ENCODE data around the gene RNF5.

- no peak for TF ChIP-seq EZH2 (IDR thresholded peaks at IDR 0.05; ENCODE audit: insufficient read depth, poor library complexity, severe bottlenecking)
- TF ChIP-seq EZH2phosphoT487 (IDR thresholded peaks at IDR 0.05; ENCODE audit: insufficient read depth, low read depth), result no peak
Observed at GRCh38 chr6:32210191-32210601, 32.0 kb downstream of the RNF5 start.
